Mononuclear cell (primary cell): ENCODE measurements around the gene RPS6KA5. TPM values are rescaled to one million over a fixed set of nuclear protein-coding genes. Genes with fewer than 3 reads are reported as not detected.
"Not testable (repeated sequence)": the region's sequence is repeated elsewhere in the genome, so short reads cannot be mapped to it uniquely, and the experiment has no call there.

Experiments used
- H3K27me3 ChIP-seq: 2 replicates; pipeline ENCODE4 v1.6.0; 2011; ENCODE audit warnings: low read length, control low read depth; ENCODE audit not compliant: insufficient read depth
- H3K4me1 ChIP-seq: 2 replicates; pipeline ENCODE4 v1.5.1; 2011; ENCODE audit warnings: mild to moderate bottlenecking, low read length, control low read depth; ENCODE audit not compliant: insufficient read depth
- H3K4me3 ChIP-seq: 2 replicates; pipeline ENCODE4 v1.5.1; 2011; ENCODE audit warnings: mild to moderate bottlenecking, low read length, moderate library complexity
- H3K9me3 ChIP-seq: 2 replicates; pipeline ENCODE4 v1.5.1; 2011; ENCODE audit warnings: low read depth, mild to moderate bottlenecking, control low read depth, low read length
- total RNA-seq: library from RNA; depleted of rRNA; stranded (reverse); fragments of >200 nt; gene quantifications from one replicate; pipeline ENCODE4 v1.2.3, GENCODE V29; 2012

RPS6KA5 gene
- 12.5 TPM for total RNA-seq

- H3K4me3 ChIP-seq, result peak within 1 kb of the TSS; percentile 85
Observed at GRCh38 chr14:91060351-91061055, at the start of gene RPS6KA5. RPS6KA5 (minus strand) TSS chr14:91060641; CDS start chr14:91060434, 207 bp downstream.

DNA sequence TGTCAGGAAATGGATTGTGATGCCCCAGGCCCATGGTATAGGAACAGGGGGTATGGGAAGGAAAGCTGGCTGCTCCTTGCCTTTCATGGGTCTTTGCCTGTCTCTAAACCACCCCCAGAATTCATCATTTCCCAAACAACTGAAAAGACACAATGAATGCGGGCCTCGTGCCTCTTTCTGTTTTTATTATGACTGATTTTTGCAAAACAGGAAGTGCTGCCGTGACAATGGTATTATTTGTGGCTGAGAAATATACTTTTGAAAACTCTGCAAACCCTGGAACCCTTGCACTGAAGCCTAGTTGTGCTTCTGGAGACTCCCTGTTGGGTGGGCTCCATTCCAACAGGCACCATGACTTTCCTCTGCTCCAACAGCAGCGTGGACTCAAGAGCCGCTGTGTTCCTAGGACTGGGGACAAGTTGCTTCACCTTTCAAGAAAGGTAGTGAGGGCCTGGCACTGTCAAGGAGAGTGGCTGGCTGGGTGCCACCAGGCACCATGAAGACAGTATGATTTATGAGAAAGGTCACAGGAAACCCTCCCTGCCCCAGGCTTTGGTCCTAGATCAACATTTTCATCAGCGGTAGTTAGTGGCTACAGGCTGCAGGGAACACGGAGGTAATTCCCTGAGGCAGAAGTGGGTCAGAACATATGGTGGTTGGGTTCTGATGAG lies 48.6 kb upstream of the RPS6KA5 start:
- H3K4me1 ChIP-seq, result peaks cover 35% of the 10 kb centered on the region
- no peak overlapping the region for H3K4me3 ChIP-seq
- H3K9me3 ChIP-seq, result no peaks in the 10 kb centered on the region

More at GRCh38 chr14:91060351-91061055, at the start of gene RPS6KA5:
- H3K27me3 ChIP-seq, result no peaks in the 10 kb centered on the region
- no peaks in the 10 kb centered on the region for H3K9me3 ChIP-seq
- peaks cover 50% of the 10 kb centered on the region for H3K4me1 ChIP-seq

GRCh38 chr14:91103116-91103515 lies 42.7 kb upstream of the RPS6KA5 start:
- H3K27me3 ChIP-seq, result no peaks in the 10 kb centered on the region
- no peaks in the 10 kb centered on the region for H3K4me1 ChIP-seq
- no peak overlapping the region for H3K4me3 ChIP-seq
- H3K9me3 ChIP-seq, result no peaks in the 10 kb centered on the region

More for the DNA sequence above, 48.6 kb upstream of the RPS6KA5 start:
- H3K27me3 ChIP-seq, result no peaks in the 10 kb centered on the region

DNA sequence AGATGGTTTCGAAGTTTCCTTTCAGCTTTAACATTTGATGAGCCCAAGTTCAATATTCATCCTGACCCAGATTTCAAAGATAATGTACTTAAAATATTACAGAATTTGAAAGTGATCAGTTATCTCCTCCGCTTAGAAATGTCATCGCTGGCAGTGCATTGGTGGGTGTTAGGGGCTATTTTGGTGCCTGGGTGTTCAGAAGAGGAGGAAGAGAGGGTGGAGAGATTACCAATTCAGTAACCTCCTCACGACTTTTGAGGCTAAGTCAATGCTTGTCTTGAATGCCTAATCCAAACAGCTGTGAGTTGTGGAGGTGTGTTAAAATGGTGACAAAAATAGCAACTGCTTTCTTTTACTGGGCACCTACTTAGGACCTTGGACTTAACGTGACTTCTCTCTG lies 39.7 kb upstream of the RPS6KA5 start:
- Histone ChIP-seq H3K4me1 (no peaks in the 10 kb centered on the region), H3K4me3 (no peak overlapping the region), H3K9me3 (no peaks in the 10 kb centered on the region), H3K27me3 (no peaks in the 10 kb centered on the region)

GRCh38 chr14:91098591-91098990 lies 38.1 kb upstream of the RPS6KA5 start:
- Histone ChIP-seq H3K4me3 (no peak overlapping the region), H3K9me3 (no peaks in the 10 kb centered on the region), H3K27me3 (no peaks in the 10 kb centered on the region), H3K4me1 (no peaks in the 10 kb centered on the region)

DNA sequence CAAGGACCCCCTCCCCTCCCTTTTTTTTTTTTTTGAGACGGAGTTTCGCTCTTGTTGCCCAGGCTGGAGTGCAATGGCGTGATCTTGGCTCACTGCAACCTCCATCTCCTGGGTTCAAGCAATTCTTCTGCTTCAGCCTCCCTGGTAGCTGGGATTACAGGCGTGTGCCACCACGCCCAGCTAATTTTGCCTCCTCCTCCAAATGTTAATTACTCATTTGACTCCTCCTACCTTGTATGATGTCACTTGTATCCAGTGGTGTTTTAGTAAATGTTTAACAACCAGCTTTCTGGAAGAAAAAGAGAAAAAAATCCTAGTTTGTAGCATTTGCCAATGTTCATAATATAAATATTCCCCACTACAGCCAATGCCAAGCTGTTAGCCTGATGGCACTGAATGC lies 37.2 kb upstream of the RPS6KA5 start:
- H3K4me3 ChIP-seq, H3K9me3 ChIP-seq, H3K4me1 ChIP-seq, H3K27me3 ChIP-seq: not testable (repeated sequence)

DNA sequence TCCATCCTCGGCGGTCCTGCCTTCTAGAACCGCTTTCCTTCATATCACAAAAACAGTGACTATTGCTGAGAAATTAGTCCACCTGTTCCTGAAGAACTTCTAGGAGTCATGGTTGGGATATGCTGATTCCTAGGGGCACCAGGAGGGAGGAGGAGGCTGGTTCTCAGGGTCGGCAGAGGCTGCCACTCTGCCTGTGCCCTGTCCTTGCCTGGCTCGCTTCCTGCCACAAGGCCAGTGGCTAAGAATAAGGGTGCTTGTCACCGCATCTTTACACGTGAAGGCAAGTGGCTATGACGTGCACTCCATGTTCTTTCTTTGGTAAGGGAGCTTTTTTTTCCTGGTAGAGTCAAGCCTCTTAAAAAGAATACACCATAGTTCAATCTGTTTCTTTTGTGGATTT lies 34.7 kb upstream of the RPS6KA5 start:
- no peaks in the 10 kb centered on the region for H3K4me1 ChIP-seq
- no peaks in the 10 kb centered on the region for H3K27me3 ChIP-seq
- no peak overlapping the region for H3K4me3 ChIP-seq
- no peaks in the 10 kb centered on the region for H3K9me3 ChIP-seq

GRCh38 chr14:91094772-91095171 lies 34.3 kb upstream of the RPS6KA5 start:
- Histone ChIP-seq H3K4me3 (no peak overlapping the region), H3K9me3 (no peaks in the 10 kb centered on the region), H3K4me1 (no peaks in the 10 kb centered on the region), H3K27me3 (no peaks in the 10 kb centered on the region)

DNA sequence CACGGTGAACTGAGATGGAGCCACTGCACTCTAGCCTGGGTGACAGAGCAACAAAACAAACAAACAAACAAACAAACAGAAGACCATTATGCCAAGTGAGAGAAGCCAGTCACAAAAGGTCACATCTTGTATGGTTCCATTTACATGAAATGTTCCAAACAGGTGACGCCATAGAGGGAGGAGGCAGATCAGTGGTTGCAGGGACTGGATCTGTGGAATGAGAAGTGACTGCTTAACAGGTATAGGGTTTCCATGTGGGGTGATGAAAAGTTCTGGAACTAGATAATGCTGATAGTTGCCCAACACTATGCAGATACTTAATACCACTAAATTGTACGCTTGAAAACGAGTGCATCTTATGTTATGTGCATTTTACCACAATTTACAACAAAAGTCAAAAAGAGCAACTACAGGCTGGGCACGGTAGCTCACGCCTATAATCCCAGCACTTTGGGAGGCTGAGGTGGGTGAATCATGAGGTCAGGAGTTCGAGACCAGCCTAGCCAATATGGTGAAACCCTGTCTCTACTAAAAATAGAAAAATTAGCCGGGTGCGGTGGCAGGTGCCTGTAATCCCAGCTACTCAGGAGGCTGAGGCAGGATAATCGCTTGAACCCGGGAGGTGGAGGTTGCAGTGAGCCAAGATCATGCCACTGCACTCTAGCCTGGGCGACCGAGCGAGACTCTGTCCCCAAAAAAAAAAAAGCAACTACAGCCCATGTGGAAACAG lies 33.5 kb upstream of the RPS6KA5 start:
- H3K27me3 ChIP-seq, H3K4me1 ChIP-seq, H3K4me3 ChIP-seq, H3K9me3 ChIP-seq: not testable (repeated sequence)

DNA sequence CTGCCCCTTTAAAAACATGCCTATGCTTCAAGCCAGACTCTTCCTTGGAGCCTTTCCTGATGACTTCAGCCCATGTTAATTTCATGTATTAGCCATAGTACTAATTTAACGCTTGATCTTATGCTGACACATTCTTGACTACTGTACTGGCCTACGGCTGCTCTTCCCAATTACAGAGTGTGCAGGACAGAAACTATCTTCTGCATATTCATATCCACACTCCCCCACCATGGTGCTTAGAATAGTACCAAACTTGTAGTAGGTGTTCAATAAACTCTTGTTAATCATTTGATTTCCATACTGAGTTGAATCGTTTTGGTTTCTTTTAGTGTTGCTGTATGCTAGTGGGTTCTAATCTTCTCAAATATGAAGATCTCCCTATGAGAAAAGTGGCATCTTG lies 31.6 kb upstream of the RPS6KA5 start:
- peaks cover under 1% of the 10 kb centered on the region for H3K4me1 ChIP-seq

DNA sequence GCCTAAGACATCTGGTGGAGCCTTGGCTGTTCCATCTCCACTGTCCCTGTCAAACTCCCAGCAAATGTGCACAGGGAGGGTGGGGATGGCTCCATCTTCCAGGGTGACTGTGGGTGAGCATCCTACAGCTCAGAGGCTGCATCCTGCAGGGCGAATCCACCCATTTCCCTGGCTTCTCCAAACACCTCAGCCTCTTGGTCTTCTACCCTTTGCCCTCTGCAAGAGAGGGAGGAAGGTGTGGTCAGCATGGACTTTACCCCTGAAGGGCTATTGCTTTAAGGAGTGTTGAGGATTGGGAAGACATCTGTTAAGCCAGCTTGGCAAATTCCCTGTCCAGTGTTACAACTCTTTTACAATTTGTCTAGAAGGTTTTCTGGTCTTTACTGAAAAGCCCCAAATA lies 30.3 kb upstream of the RPS6KA5 start:
- H3K27me3 ChIP-seq, result no peaks in the 10 kb centered on the region
- no peaks in the 10 kb centered on the region for H3K9me3 ChIP-seq
- H3K4me1 ChIP-seq, result peaks cover 5% of the 10 kb centered on the region
- no peak overlapping the region for H3K4me3 ChIP-seq

More for the DNA sequence above, 31.6 kb upstream of the RPS6KA5 start:
- H3K4me3 ChIP-seq, result no peak overlapping the region
- no peaks in the 10 kb centered on the region for H3K27me3 ChIP-seq
- H3K9me3 ChIP-seq, result no peaks in the 10 kb centered on the region

DNA sequence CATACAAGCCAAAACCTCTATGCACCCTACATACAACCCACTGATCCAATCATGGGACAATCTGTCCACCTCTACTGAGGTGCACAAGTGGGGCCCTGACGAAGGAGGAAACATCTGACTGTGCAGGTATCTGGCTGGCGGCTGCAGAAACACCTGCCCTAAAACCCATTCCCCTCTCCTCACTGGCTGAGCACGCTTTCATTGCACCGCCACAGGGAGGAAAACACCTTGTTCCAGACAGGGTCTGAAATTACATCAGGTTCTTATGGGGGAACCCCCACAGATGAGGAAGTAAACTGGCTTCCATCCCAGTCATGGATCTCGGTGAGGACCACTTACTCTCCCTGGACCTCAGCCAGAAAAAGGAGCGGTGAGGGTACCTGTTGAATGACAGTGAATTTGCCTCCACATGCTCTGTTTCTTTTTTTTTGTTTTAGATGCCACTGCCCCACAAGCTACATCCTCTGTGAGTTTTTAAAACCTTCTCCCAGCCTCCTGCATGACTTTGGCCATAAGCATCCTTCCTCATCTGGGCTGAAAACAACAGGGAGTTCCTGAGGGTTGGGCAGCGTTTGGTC lies 29.6 kb upstream of the RPS6KA5 start:
- Histone ChIP-seq H3K27me3 (no peaks in the 10 kb centered on the region), H3K4me3 (no peak overlapping the region), H3K4me1 (peaks cover 5% of the 10 kb centered on the region), H3K9me3 (no peaks in the 10 kb centered on the region)

GRCh38 chr14:91088585-91089235 lies 28.3 kb upstream of the RPS6KA5 start:
- Histone ChIP-seq H3K9me3 (no peaks in the 10 kb centered on the region), H3K27me3 (no peaks in the 10 kb centered on the region), H3K4me1 (peaks cover 5% of the 10 kb centered on the region), H3K4me3 (no peak overlapping the region)

GRCh38 chr14:91087470-91087869 lies 27.0 kb upstream of the RPS6KA5 start:
- H3K4me3 ChIP-seq, H3K4me1 ChIP-seq, H3K9me3 ChIP-seq, H3K27me3 ChIP-seq: not testable (repeated sequence)

DNA sequence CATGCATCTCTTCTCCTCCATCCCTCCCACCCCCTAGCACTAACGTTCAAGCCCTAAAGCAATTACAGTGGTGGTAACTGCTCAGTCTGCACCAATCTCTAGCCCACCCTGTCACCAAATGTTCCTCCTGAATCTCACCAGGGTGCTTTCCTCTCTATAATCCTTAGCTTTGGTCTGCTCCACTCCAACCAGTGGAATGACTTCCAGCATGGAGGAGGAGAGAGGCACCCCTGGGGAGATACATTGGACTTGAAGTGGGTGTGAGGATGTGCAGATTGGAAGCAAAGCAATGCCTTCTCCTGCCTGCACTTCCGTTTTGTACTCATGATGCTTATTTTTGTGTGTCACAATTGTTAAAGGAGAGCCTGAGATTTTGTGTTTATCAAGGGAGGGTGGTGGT lies 24.1 kb upstream of the RPS6KA5 start:
- peaks cover 5% of the 10 kb centered on the region for H3K4me1 ChIP-seq
- H3K27me3 ChIP-seq, result no peaks in the 10 kb centered on the region
- H3K4me3 ChIP-seq, result no peak overlapping the region
- no peaks in the 10 kb centered on the region for H3K9me3 ChIP-seq
